Sigmoid colon (tissue), 4 donors: ENCODE results near the gene NID2.

Experiments
- CTCF ChIP-seq, 4 experiments: fragments of 450-650 bp in 3 of 4; fragments of 200-600 bp in 1 of 4; IDR thresholded peaks; one replicate each; pipeline ENCODE4 v1.5.1; 2016 to 2019; ENCODE audit warnings: antibody characterized with exemption in 4 of 4, mild to moderate bottlenecking in 3 of 4, moderate library complexity in 2 of 4
- EP300 ChIP-seq, 4 donors: sonication (generic); formaldehyde crosslinking; IDR thresholded peaks; one replicate each; pipeline ENCODE4 v1.6.1; 2017; ENCODE audit warnings: antibody characterized with exemption in 4 of 4
- POLR2A ChIP-seq, 2 donors: fragments of 450-650 bp; IDR thresholded peaks; one replicate each; pipeline ENCODE4 v1.6.1; 2016; ENCODE audit warnings: antibody characterized with exemption in 2 of 2, mild to moderate bottlenecking in 2 of 2, moderate library complexity in 2 of 2

- TF ChIP-seq CTCF (IDR thresholded peaks at IDR 0.05) (no peak), EP300 (IDR thresholded peaks at IDR 0.05) (no peak), POLR2A (IDR thresholded peaks at IDR 0.05) (no peak)
These were observed 38.0 kb upstream of the NID2 start for GRCh38 chr14:52106840-52107239.
